RKO (cell line): Measurements from ENCODE around the gene GNAQ.
"Not testable (repeated sequence)": the region's sequence is repeated elsewhere in the genome, so short reads cannot be mapped to it uniquely, and the experiment has no call there.

Source experiments
- DNase-seq: peaks from one replicate; pipeline ENCODE4 v3.0.0-alpha.2; 2016; ENCODE audit warnings: low spot score

The GNAQ gene

GRCh38 chr9:77690723-77691122, 340.9 kb downstream of the GNAQ start:
- not testable (repeated sequence) for DNase-seq

DNA sequence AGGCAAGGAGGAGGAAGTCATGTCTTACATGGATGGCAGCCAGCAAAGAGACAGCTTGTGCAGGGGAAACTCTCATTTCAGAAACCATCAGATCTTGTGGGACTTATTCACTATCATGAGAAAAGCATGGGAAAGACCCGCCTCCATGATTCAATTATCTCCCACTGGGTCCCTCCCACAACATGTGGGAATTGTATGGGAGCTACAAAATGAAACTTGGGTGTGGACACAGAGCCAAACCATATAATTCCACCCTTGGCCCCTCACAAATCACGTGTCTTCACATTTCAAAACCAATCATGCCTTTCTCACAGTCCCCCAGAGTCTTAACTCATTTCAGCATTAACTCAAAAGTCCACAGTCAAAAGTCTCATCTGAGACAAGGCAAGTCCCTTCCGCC, 341.5 kb downstream of the GNAQ start:
- DNase-seq = not testable (repeated sequence)

DNA sequence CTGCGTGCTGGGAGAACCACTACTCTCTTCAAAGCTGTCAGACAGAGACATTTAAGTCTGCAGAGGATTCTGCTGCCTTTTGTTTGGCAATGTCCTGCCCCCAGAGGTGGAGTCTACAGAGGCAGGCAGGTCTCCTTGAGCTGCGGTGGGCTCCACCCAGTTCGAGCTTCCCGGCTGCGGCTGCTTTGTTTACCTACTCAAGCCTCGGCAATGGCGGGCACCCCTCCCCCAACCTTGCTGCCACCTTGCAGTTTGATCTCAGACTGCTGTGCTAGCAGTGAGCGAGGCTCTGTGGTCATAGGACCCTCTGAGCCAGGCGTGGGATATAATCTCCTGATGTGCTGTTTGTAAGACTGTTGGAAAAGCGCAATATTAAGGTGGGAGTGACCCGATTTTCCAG, 343.9 kb downstream of the GNAQ start:
- not testable (repeated sequence) for DNase-seq

GRCh38 chr9:77680581-77680980, 351.0 kb downstream of the GNAQ start:
- DNase-seq = no peak

DNA sequence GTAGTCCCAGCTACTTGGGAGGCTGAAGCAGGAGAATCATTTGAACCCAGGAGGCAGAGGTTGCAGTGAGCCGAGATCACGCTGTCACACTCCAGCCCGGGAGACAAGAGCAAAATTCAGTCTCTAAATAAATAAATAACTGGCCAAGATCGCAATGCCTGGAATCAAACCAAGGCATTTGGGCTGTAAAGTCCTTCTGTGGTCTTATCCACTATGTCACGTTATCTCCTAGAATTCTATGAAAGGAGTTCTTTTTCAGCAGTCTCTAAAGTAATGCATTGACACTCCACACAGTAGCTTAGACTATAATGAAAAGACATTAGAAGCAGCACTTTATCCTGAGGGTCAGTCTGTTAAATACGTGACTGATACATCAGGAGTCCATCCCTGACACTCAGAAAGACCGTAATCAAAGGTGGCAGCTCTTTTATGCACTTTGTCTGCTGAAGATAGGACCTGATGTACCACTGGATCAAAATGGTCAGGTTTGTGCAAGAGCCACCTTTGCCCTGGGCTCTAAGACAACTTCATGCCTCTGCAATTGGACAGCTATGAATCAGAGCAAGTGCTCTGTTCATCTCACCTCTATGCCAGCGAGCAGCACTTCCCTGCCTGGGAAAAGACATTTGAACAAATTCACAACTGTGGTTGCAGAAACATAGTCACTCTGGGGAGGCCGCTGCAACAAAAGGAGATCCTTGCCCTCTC, 351.8 kb downstream of the GNAQ start:
- no peak for DNase-seq

DNA sequence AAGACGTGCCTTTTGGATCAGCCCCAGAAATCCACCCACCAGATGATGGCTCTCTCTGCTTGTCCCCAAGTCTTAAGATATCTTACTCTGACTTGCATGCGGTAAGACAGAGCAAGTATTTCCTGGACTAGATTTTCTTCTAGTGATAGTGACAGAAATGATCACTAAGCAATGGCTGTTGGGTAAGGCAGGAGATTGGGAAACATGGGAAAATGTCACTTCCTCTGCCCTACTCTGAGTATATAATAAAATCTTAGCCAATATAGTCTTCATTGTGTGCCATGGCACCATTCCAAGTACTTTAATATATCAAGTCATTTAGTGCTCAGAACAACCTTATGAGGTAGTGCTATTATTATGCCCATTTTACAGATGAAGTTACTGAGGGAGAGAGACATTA, 352.5 kb downstream of the GNAQ start:
- DNase-seq = no peak

GRCh38 chr9:77677957-77678535, 353.6 kb downstream of the GNAQ start:
- DNase-seq = no peak

DNA sequence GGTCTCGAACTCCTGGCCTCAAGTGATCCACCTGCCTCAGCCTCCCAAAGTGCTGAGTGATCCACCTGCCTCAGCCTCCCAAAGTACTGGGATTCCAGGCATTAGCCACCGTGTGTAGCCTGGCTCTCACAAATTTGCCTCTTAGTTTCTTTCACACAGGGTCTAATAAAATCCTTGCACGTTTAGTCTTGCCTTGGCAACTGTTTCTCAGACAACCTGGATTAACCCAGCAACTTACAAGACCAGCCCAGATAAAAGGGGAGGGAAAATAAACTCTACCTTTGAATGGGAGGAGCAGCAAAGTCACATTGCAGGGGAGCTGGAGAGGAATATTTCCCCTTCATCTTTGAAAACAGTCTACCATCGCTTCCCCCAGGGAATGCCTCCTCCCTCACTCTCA, 354.2 kb downstream of the GNAQ start:
- DNase-seq = no peak

- DNase-seq = peak; percentile 5
Measured at GRCh38 chr9:77673941-77674791, 357.4 kb downstream of the GNAQ start.

- DNase-seq = no peak
Measured at GRCh38 chr9:77672183-77672582, 359.4 kb downstream of the GNAQ start.

- no peak for DNase-seq
Measured at GRCh38 chr9:77667151-77667550, 364.5 kb downstream of the GNAQ start.
